ENCODE measurements around the gene TNS2. TPM values are rescaled to one million over a fixed set of nuclear protein-coding genes. Genes with fewer than 3 reads are reported as not detected.

TNS2 gene
- total and polyA plus RNA-seq, 2 of the 13 experiments (the other 11 are each of a cell fraction or from before 2014, with no cell fraction given): 8.9 to 20.4 TPM

DNA sequence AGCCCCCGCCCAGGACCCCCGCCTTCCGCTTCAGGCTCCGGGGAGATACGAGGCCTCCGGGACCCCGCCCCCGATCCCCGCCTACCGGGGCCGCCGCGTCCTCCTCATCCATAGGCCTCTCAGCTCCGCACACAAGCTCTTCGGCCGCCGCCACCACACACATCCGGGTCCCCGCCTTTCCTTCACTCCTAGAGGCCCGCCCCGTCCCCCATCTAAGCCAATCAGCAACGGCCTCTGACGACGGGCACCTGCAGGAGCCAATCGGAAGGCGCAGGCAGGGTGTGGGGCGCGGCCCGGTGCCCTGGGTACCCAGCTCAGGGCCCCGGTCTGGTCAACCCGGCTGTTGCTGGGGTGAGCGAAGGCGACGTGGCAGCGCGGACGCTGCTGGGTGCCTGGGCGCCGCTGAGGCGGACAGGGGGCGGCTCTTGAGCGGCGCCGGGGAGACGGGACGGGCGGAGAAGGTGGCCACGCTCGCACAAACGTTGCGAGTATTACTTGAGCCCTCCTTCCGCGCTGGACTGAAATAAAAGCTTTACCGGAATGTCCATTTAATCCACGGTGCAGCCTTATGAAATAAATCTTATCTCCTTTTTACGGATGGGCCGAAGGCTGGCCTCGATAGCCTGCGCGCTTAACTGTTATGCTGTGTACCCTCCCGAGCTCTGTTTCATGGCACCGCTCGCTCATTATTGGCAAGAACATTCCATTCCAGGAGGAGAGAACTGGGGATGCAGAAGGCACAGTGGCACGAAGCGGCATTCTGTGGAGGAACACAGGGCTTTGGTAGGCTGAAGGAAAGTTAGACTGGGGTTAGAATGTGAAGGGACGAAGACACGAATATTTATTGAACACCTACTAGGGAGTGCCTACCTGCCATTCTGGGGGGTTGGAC is 29.6 kb downstream of the TNS2 start, which contains the start of gene SPRYD3 (continued):
- TF ChIP-seq, protein P1, sequence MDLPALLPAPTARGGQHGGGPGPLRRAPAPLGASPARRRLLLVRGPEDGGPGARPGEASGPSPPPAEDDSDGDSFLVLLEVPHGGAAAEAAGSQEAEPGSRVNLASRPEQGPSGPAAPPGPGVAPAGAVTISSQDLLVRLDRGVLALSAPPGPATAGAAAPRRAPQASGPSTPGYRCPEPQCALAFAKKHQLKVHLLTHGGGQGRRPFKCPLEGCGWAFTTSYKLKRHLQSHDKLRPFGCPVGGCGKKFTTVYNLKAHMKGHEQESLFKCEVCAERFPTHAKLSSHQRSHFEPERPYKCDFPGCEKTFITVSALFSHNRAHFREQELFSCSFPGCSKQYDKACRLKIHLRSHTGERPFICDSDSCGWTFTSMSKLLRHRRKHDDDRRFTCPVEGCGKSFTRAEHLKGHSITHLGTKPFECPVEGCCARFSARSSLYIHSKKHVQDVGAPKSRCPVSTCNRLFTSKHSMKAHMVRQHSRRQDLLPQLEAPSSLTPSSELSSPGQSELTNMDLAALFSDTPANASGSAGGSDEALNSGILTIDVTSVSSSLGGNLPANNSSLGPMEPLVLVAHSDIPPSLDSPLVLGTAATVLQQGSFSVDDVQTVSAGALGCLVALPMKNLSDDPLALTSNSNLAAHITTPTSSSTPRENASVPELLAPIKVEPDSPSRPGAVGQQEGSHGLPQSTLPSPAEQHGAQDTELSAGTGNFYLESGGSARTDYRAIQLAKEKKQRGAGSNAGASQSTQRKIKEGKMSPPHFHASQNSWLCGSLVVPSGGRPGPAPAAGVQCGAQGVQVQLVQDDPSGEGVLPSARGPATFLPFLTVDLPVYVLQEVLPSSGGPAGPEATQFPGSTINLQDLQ (CRISPR knock-in tag; IDR thresholded peaks at IDR 0.05): no peak; the same call in 1 of the 2 replicates
- TF ChIP-seq ZFP37 (CRISPR knock-in tag; IDR thresholded peaks at IDR 0.05; ENCODE audit: borderline replicate concordance): no peak; the same call in 1 of the 2 replicates
- TF ChIP-seq FOXP1 (IDR thresholded peaks at IDR 0.05): no peak
- no peak for TF ChIP-seq FOXP1 (CRISPR knock-in tag; IDR thresholded peaks at IDR 0.05)
- no peak for TF ChIP-seq PRMT3 (CRISPR knock-in tag; IDR thresholded peaks at IDR 0.05; ENCODE audit: borderline replicate concordance, low read depth)
- TF ChIP-seq, protein P2, sequence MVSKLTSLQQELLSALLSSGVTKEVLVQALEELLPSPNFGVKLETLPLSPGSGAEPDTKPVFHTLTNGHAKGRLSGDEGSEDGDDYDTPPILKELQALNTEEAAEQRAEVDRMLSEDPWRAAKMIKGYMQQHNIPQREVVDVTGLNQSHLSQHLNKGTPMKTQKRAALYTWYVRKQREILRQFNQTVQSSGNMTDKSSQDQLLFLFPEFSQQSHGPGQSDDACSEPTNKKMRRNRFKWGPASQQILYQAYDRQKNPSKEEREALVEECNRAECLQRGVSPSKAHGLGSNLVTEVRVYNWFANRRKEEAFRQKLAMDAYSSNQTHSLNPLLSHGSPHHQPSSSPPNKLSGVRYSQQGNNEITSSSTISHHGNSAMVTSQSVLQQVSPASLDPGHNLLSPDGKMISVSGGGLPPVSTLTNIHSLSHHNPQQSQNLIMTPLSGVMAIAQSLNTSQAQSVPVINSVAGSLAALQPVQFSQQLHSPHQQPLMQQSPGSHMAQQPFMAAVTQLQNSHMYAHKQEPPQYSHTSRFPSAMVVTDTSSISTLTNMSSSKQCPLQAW (CRISPR knock-in tag; IDR thresholded peaks at IDR 0.05): peak; percentile 66
- TF ChIP-seq ZNF460 (CRISPR knock-in tag; IDR thresholded peaks at IDR 0.05; ENCODE audit: borderline replicate concordance): peak; percentile 89
- peak; percentile 90 for TF ChIP-seq RFX5 (IDR thresholded peaks at IDR 0.05; ENCODE audit: low read depth, low read length)
- TF ChIP-seq, protein P3, sequence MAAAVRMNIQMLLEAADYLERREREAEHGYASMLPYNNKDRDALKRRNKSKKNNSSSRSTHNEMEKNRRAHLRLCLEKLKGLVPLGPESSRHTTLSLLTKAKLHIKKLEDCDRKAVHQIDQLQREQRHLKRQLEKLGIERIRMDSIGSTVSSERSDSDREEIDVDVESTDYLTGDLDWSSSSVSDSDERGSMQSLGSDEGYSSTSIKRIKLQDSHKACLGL (CRISPR knock-in tag; IDR thresholded peaks at IDR 0.05): peak; percentile 27; the same call in 1 of the 2 replicates
- TF ChIP-seq ZNF790 (CRISPR knock-in tag; IDR thresholded peaks at IDR 0.05; ENCODE audit: borderline replicate concordance): peak; percentile 78; the same call in 1 of the 2 replicates
- TF ChIP-seq ZNF451 (CRISPR knock-in tag; IDR thresholded peaks at IDR 0.05): peak; percentile 59; the same call in 1 of the 2 replicates
- peak; percentile 79 for TF ChIP-seq ZFX (CRISPR knock-in tag; IDR thresholded peaks at IDR 0.05; ENCODE audit: low read depth)
- peak; percentile 63; the same call in 1 of the 2 replicates for TF ChIP-seq TARDBP (CRISPR knock-in tag; IDR thresholded peaks at IDR 0.05)
- TF ChIP-seq, protein P4, sequence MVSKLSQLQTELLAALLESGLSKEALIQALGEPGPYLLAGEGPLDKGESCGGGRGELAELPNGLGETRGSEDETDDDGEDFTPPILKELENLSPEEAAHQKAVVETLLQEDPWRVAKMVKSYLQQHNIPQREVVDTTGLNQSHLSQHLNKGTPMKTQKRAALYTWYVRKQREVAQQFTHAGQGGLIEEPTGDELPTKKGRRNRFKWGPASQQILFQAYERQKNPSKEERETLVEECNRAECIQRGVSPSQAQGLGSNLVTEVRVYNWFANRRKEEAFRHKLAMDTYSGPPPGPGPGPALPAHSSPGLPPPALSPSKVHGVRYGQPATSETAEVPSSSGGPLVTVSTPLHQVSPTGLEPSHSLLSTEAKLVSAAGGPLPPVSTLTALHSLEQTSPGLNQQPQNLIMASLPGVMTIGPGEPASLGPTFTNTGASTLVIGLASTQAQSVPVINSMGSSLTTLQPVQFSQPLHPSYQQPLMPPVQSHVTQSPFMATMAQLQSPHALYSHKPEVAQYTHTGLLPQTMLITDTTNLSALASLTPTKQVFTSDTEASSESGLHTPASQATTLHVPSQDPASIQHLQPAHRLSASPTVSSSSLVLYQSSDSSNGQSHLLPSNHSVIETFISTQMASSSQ (IDR thresholded peaks at IDR 0.05; ENCODE audit: low read depth): no peak
- TF ChIP-seq, protein P4 (CRISPR knock-in tag; IDR thresholded peaks at IDR 0.05; ENCODE audit: borderline replicate concordance): no peak
- no peak for TF ChIP-seq ZKSCAN1 (IDR thresholded peaks at IDR 0.05; ENCODE audit: low read length)
- TF ChIP-seq ZIK1 (CRISPR knock-in tag; IDR thresholded peaks at IDR 0.05; ENCODE audit: borderline replicate concordance, low read depth): no peak; the same call in 1 of the 2 replicates
- TF ChIP-seq, protein P5, sequence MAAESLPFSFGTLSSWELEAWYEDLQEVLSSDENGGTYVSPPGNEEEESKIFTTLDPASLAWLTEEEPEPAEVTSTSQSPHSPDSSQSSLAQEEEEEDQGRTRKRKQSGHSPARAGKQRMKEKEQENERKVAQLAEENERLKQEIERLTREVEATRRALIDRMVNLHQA (CRISPR knock-in tag; IDR thresholded peaks at IDR 0.05): no peak
- TF ChIP-seq ZNF713 (CRISPR knock-in tag; IDR thresholded peaks at IDR 0.05): no peak

All from HepG2 (cell line).